GM23338 (cell line): ENCODE measurements around the gene PHOX2A.

Experiments
- CREB1 ChIP-seq: fragments of 250-450 bp; sonication (Bioruptor Pico); IDR thresholded peaks from 2 replicates; pipeline ENCODE4 v1.5.0; 2020; ENCODE audit warnings: low read depth, mild to moderate bottlenecking, moderate library complexity
- EZH2 ChIP-seq: fragments of 200-600 bp; sonication (generic); IDR thresholded peaks from one replicate; pipeline ENCODE4 v1.8.0; 2017; ENCODE audit warnings: antibody characterized with exemption, mild to moderate bottlenecking, low read depth; ENCODE audit not compliant: unreplicated experiment
- POLR2AphosphoS5 ChIP-seq: IDR thresholded peaks from 2 replicates; pipeline ENCODE4 v1.6.1; 2016; ENCODE audit warnings: antibody characterized with exemption, low read depth
- TF ChIP-seq, protein P1 (sequence below), 2 experiments: fragments of 200-600 bp in 1 of 2; sonication (generic) in 1 of 2; conservative IDR thresholded peaks; 2 replicates each; pipeline versions ENCODE4 v1.5.1 to v1.6.1; 2016 to 2017; ENCODE audit warnings: antibody characterized with exemption in 2 of 2, low read depth in 2 of 2, mild to moderate bottlenecking in 2 of 2, moderate library complexity in 1 of 2
- TF ChIP-seq, protein P2 (sequence below): IDR thresholded peaks from 2 replicates; pipeline ENCODE4 v1.6.1; 2016; ENCODE audit warnings: antibody characterized with exemption

DNA sequence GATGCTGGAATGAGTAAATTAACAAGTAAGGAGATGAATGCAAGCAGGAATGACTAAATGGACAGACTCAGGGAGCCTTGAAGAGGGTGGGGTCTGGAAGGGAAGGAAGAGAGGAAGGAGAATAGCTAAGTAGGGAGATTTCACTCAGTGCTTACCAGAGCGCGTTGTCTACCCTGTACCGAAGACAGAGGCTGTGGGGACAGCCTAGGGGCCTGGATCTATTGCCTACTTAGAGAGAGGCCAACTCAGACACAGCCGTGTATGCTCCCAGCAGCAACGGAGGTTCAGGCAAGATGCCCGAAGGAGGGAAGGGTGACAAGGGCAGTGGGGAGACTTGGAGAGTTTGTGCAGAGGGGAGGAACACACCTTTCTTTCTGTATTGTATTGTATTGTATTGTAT, 27.3 kb downstream of the PHOX2A start, which contains the start of gene FOLR2:
- TF ChIP-seq, protein P1, sequence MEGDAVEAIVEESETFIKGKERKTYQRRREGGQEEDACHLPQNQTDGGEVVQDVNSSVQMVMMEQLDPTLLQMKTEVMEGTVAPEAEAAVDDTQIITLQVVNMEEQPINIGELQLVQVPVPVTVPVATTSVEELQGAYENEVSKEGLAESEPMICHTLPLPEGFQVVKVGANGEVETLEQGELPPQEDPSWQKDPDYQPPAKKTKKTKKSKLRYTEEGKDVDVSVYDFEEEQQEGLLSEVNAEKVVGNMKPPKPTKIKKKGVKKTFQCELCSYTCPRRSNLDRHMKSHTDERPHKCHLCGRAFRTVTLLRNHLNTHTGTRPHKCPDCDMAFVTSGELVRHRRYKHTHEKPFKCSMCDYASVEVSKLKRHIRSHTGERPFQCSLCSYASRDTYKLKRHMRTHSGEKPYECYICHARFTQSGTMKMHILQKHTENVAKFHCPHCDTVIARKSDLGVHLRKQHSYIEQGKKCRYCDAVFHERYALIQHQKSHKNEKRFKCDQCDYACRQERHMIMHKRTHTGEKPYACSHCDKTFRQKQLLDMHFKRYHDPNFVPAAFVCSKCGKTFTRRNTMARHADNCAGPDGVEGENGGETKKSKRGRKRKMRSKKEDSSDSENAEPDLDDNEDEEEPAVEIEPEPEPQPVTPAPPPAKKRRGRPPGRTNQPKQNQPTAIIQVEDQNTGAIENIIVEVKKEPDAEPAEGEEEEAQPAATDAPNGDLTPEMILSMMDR (conservative IDR thresholded peaks at IDR 0.05; ENCODE audit: low read depth in 2 of 2), result no peak
- TF ChIP-seq CREB1, result no peak
- no peak for TF ChIP-seq EZH2
- no peak for TF ChIP-seq POLR2AphosphoS5
- TF ChIP-seq, protein P2, sequence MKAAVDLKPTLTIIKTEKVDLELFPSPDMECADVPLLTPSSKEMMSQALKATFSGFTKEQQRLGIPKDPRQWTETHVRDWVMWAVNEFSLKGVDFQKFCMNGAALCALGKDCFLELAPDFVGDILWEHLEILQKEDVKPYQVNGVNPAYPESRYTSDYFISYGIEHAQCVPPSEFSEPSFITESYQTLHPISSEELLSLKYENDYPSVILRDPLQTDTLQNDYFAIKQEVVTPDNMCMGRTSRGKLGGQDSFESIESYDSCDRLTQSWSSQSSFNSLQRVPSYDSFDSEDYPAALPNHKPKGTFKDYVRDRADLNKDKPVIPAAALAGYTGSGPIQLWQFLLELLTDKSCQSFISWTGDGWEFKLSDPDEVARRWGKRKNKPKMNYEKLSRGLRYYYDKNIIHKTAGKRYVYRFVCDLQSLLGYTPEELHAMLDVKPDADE, result no peak
